Loucy (cell line): Measurements from ENCODE around the gene BCAS3.

Experiments
- H2AFZ ChIP-seq: fragments of 200-600 bp; sonication (generic); 2 replicates; pipeline ENCODE4 v1.6.0; 2016; ENCODE audit warnings: antibody characterized with exemption, mild to moderate bottlenecking, low read length, moderate library complexity
- H3F3A ChIP-seq: fragments of 200-600 bp; 2 replicates; pipeline ENCODE4 v1.6.0; 2016; ENCODE audit warnings: antibody characterized with exemption, low read depth, mild to moderate bottlenecking
- H3K27me3 ChIP-seq: fragments of 200-600 bp; sonication (generic); 2 replicates; pipeline ENCODE4 v1.6.1; 2014; ENCODE audit warnings: low read length, mild to moderate bottlenecking; ENCODE audit not compliant: insufficient read depth, poor library complexity, severe bottlenecking
- H3K36me3 ChIP-seq: fragments of 200-600 bp; sonication (generic); 2 replicates; pipeline ENCODE4 v1.6.1; 2016; ENCODE audit warnings: low read length; ENCODE audit not compliant: insufficient read depth
- H3K4me1 ChIP-seq: fragments of 200-600 bp; sonication (generic); 2 replicates; pipeline ENCODE4 v1.5.1; 2014; ENCODE audit warnings: low read length, mild to moderate bottlenecking; ENCODE audit not compliant: insufficient read depth, poor library complexity, severe bottlenecking
- H3K4me2 ChIP-seq: fragments of 200-600 bp; sonication (generic); 2 replicates; pipeline ENCODE4 v1.6.0; 2014; ENCODE audit warnings: antibody characterized with exemption, low read length, low read depth, mild to moderate bottlenecking; ENCODE audit not compliant: poor library complexity, severe bottlenecking
- H3K4me3 ChIP-seq: fragments of 200-600 bp; sonication (generic); 2 replicates; pipeline ENCODE4 v1.5.1; 2014; ENCODE audit warnings: low read length, mild to moderate bottlenecking, mixed read lengths; ENCODE audit not compliant: poor library complexity, severe bottlenecking
- H3K79me2 ChIP-seq: fragments of 200-600 bp; sonication (generic); 2 replicates; pipeline ENCODE4 v1.6.1; 2014; ENCODE audit warnings: low read length; ENCODE audit not compliant: insufficient read depth
- H3K9ac ChIP-seq: fragments of 200-600 bp; sonication (generic); 2 replicates; pipeline ENCODE4 v1.6.0; 2014; ENCODE audit warnings: mild to moderate bottlenecking, low read depth, low read length, moderate library complexity; ENCODE audit not compliant: poor library complexity, severe bottlenecking
- H3K9me2 ChIP-seq: fragments of 200-600 bp; sonication (generic); replicated peaks from 2 replicates; pipeline ENCODE4 v1.6.1; 2016; ENCODE audit warnings: low read depth, low read length, mixed read lengths
- H3K9me3 ChIP-seq: fragments of 200-600 bp; sonication (generic); 2 replicates; pipeline ENCODE4 v1.6.1; 2014; ENCODE audit warnings: mild to moderate bottlenecking, antibody characterized with exemption, low read length, low read depth; ENCODE audit not compliant: insufficient read depth
- H4K20me1 ChIP-seq: fragments of 200-600 bp; sonication (generic); 2 replicates; pipeline ENCODE4 v1.6.0; 2014; ENCODE audit warnings: antibody characterized with exemption, low read length, mild to moderate bottlenecking; ENCODE audit not compliant: insufficient read depth, poor library complexity, severe bottlenecking
- EZH2phosphoT487 ChIP-seq: fragments of 200-600 bp; IDR thresholded peaks from 2 replicates; pipeline ENCODE4 v1.6.1; 2018; ENCODE audit warnings: antibody characterized with exemption, mild to moderate bottlenecking, moderate library complexity, borderline replicate concordance
- TF ChIP-seq, protein P1 (sequence below): fragments of 200-600 bp; sonication (generic); conservative IDR thresholded peaks from 2 replicates; pipeline ENCODE4 v1.5.1; 2014; ENCODE audit warnings: mild to moderate bottlenecking, antibody characterized with exemption, low read length

Gene BCAS3

DNA sequence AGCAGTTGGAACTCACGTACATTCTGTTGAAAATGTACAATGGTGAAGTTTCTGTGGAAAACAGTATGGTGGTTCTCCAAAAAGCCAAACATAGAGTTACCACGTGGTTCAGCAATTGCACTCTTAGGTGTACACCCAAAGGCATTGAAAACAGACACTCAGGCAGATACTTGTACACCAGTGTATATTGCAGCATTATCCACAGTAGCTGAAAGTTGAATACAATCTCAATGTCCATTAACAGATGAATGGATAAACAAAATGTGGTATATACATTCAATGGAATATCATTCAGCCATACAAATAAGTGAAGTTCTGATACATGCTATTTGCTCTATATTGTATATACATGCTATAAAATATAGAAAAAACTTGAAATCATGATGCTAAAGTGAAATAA, 745.2 kb downstream of the BCAS3 start:
- no peak overlapping the region for H3K4me2 ChIP-seq
- no peaks in the 10 kb centered on the region for H3K36me3 ChIP-seq
- H3K4me3 ChIP-seq = no peak overlapping the region
- H3K4me1 ChIP-seq = no peaks in the 10 kb centered on the region
- no peaks in the 10 kb centered on the region for H4K20me1 ChIP-seq
- TF ChIP-seq EZH2phosphoT487 = no peak
- TF ChIP-seq, protein P1, sequence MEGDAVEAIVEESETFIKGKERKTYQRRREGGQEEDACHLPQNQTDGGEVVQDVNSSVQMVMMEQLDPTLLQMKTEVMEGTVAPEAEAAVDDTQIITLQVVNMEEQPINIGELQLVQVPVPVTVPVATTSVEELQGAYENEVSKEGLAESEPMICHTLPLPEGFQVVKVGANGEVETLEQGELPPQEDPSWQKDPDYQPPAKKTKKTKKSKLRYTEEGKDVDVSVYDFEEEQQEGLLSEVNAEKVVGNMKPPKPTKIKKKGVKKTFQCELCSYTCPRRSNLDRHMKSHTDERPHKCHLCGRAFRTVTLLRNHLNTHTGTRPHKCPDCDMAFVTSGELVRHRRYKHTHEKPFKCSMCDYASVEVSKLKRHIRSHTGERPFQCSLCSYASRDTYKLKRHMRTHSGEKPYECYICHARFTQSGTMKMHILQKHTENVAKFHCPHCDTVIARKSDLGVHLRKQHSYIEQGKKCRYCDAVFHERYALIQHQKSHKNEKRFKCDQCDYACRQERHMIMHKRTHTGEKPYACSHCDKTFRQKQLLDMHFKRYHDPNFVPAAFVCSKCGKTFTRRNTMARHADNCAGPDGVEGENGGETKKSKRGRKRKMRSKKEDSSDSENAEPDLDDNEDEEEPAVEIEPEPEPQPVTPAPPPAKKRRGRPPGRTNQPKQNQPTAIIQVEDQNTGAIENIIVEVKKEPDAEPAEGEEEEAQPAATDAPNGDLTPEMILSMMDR = no peak
- no peak overlapping the region for H2AFZ ChIP-seq
- H3K9me3 ChIP-seq = no peaks in the 10 kb centered on the region
- no peaks in the 10 kb centered on the region for H3F3A ChIP-seq
- no peaks in the 10 kb centered on the region for H3K27me3 ChIP-seq
- no peaks in the 10 kb centered on the region for H3K9me2 ChIP-seq
- H3K79me2 ChIP-seq = no peaks in the 10 kb centered on the region
- no peak overlapping the region for H3K9ac ChIP-seq

DNA sequence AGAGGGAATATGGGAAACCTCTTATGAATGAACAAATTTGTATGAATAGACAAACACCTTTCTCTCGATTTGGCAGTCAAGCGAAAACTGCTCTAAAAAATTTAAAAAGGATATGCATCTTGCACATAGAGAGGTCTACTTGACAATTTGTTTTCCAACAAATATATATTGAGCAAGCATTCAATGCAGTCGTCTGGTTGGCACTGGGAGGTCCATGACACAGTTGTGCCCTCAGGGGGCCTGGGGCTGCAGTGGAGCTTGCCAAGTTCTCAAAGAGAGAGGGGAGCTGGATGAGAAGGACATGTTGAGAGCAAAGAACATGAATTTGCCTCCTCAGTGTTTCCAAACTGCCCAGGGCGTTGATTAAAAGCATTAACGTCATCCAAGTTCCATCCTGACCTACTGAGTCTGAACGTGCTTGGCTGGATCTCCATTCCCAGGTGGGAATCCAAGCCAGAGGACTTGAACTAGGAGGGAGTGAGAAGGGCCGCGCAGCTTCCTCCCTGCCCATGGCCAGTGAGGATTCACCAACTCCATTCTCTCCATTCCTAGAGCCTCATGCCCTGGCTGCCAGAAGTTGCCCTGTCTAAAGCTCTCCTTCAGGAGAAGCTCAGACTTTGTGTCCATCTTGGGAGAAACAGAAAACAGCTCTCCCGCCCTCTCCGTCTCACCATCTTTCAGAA, 746.5 kb downstream of the BCAS3 start:
- Histone ChIP-seq H3K4me3 (no peak overlapping the region), H3K4me2 (no peak overlapping the region), H3K27me3 (no peaks in the 10 kb centered on the region), H3K36me3 (no peaks in the 10 kb centered on the region), H2AFZ (no peak overlapping the region), H4K20me1 (no peaks in the 10 kb centered on the region), H3K9me2 (no peaks in the 10 kb centered on the region), H3K9ac (no peak overlapping the region), H3K4me1 (no peaks in the 10 kb centered on the region), H3F3A (no peaks in the 10 kb centered on the region), H3K9me3 (no peaks in the 10 kb centered on the region), H3K79me2 (no peaks in the 10 kb centered on the region)
- TF ChIP-seq, protein P1 = no peak
- TF ChIP-seq EZH2phosphoT487 = no peak

DNA sequence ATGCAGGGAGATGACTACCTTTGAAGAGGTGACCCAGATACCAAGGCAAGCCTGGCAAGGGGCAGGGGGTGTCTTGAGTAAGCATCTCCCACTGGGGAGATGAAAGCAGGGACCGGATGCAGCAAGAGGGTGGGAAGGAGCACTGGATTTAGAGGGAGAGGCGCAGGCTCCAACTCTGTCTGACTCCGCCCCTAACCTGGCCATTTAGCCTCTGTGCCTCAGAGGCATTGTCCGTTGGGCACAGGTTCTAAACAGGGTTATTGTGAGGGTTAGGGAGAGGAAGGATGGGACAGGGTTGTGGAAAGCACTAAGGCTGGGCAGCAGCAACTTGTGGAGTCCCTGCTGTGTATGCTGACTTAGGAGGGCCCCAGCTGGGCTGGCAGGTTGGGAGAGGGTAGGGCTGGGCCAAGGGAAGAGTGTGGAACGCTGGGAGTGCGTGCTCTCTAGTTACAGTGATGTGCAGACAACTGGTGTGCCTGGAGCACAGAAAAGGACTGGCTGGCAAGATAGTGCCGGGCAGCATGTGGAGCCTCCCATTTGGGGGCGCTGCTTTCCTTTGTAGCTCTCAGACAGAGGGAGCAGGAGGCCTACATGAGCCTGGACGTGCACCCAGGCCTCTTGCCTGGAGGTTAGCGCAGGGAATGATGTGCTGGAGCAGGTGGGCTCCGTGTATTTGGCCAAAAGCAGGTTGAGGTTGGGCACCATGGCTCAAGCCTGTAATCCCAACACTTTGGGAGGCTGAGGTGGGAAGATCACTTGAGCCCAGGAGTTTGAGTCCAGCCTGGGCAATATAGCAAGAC, 748.2 kb downstream of the BCAS3 start:
- H3F3A ChIP-seq = no peaks in the 10 kb centered on the region
- H3K79me2 ChIP-seq = no peaks in the 10 kb centered on the region
- no peaks in the 10 kb centered on the region for H4K20me1 ChIP-seq
- no peaks in the 10 kb centered on the region for H3K27me3 ChIP-seq
- no peak overlapping the region for H3K9ac ChIP-seq
- no peaks in the 10 kb centered on the region for H3K9me2 ChIP-seq
- H3K4me3 ChIP-seq = no peak overlapping the region
- H3K9me3 ChIP-seq = no peaks in the 10 kb centered on the region
- no peaks in the 10 kb centered on the region for H3K4me1 ChIP-seq
- H3K4me2 ChIP-seq = no peak overlapping the region
- no peak overlapping the region for H2AFZ ChIP-seq
- H3K36me3 ChIP-seq = no peaks in the 10 kb centered on the region
- TF ChIP-seq, protein P1 = peak; percentile 39
- no peak for TF ChIP-seq EZH2phosphoT487
